Stimulated activated CD4-positive, alpha-beta T cell treated with anti-CD3 and anti-CD28 coated beads, Interleukin-4, amount 100 ng/mL, for 4 hours (primary cell): ENCODE measurements around the gene ZNF124.
"Not testable (repeated sequence)": the region's sequence is repeated elsewhere in the genome, so short reads cannot be mapped to it uniquely, and the experiment has no call there.

Experiments
- DNase-seq, 2 experiments: peaks; one replicate each; pipeline ENCODE4 v3.0.0-alpha.2; 2020

ZNF124 gene

DNA sequence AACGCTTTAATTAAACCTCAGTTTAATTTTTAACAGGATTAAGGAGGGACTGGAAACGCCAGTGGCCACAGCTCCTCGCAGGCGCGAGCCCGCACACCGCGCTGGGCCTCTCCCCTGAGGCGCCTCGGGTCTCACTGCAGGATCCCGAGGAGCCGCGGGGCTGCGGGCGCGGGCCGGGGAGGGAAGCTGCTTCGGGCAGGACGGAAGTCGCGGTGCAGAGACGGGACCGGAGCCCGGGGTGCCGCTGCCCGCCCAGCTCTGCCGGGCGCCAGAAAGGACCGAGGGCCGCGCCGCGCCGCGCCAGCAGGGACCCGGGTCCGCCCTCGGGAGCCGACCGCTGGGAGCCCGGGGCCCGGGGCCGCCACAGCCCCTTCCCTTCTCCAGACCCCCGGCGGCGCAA, 377 bp downstream of the ZNF124 start:
- DNase-seq: not testable (repeated sequence)

DNA sequence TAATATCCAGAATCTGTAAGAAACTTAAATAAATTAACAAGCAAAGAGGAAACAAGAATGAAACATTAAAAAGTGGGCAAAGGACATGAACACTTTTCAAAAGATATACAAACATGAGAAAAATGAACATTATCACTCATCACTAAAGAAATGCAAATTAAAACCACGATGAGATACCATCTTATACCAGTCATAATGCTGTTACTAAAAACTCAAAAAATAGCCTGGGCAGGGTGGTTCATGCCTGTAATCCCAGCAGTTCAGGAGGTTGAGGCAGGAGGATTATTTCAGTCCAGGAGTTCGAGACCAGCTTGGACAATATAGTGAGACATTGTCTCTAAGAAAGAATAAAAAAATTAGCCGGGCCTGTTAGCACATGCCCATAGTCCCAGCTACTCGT, 6.1 kb downstream of the ZNF124 start:
- no peak for DNase-seq

- no peak for DNase-seq
Observed at GRCh38 chr1:247164694-247165093, 7.1 kb downstream of the ZNF124 start.

GRCh38 chr1:247156787-247157232, 15.0 kb downstream of the ZNF124 start:
- DNase-seq: no peak

GRCh38 chr1:247147781-247148180, 24.0 kb downstream of the ZNF124 start:
- DNase-seq: no peak

- DNase-seq: not testable (repeated sequence)
Observed at GRCh38 chr1:247147120-247147519, 24.7 kb downstream of the ZNF124 start.

DNA sequence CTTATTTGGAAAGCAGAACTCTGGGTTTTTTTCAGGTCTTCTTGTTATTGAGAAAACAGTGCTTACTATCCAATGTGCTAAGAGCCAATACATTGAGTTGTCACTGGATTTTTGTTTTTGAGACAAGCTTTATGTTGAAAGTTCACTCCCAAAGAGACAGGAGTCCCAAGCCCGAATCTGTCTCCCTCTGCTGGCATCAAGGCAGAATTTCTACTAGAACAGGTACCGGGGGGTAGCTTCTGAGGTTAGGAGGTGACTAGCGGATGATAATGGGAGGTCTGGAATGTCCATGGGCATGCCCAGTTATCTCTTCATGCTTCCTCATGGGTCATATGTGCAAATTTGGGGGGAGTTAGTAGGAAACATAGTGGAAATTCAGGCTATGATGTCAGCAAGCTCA, 25.1 kb downstream of the ZNF124 start:
- no peak for DNase-seq

DNA sequence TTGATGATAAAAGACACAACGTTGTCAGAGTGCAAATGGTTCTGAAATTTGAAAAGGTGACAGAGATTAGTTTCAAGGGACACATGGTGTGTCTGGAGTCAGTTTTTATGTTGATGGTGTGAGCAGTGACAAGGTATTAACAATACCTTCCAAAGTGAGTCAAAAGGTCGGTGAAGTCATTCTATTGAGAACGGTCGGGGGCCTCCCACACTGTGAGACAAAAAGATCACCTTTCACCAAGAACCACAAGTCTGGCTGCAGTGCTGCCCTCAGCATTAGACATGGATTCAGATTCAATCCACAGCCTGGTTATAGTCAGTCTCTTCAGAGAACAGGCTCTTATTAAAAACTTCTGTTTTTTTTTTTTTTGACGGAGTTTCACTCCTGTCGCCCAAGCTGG, 26.5 kb downstream of the ZNF124 start:
- no peak for DNase-seq

GRCh38 chr1:247139557-247139956, 32.3 kb downstream of the ZNF124 start:
- DNase-seq: not testable (repeated sequence)

GRCh38 chr1:247131236-247131635, 40.6 kb downstream of the ZNF124 start:
- no peak for DNase-seq

- DNase-seq: not testable (repeated sequence)
Observed at GRCh38 chr1:247127519-247128282, 44.1 kb downstream of the ZNF124 start.

DNA sequence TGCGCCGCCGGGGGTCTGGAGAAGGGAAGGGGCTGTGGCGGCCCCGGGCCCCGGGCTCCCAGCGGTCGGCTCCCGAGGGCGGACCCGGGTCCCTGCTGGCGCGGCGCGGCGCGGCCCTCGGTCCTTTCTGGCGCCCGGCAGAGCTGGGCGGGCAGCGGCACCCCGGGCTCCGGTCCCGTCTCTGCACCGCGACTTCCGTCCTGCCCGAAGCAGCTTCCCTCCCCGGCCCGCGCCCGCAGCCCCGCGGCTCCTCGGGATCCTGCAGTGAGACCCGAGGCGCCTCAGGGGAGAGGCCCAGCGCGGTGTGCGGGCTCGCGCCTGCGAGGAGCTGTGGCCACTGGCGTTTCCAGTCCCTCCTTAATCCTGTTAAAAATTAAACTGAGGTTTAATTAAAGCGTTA, 45.2 kb downstream of the ZNF124 start:
- not testable (repeated sequence) for DNase-seq

GRCh38 chr1:247126166-247126565, 45.7 kb downstream of the ZNF124 start:
- not testable (repeated sequence) for DNase-seq

DNA sequence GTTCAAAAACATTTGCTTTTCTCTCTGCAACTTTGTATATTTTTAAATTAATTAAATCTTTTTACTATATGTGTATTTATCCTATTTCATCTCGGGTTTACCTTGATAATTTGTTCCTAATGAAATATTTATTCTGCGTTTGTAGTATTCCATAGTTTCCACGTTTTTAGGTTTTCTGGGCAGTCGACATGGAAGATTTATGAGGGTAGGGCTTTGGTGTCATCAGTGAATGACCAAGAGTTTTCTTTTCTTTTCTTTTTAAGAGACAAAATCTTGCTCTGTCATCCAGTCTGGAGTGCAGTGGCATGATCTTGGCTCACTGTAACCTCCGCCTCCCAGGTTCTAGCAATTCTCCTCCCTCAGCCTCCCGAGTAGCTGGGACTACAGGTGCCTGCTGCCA, 50.4 kb downstream of the ZNF124 start:
- no peak for DNase-seq

DNA sequence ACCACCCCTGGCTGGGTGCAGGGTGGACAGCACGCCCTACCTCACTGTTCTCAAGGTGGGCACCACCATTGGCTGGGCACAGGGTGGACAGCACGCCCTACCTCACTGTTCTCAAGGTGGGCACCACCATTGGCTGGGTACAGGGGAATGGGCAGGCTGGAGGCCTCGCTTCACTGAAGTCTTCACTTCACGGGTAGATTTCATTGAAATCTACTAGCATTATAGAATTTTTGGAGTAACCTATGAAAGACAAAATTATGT, 51.5 kb downstream of the ZNF124 start:
- DNase-seq: not testable (repeated sequence)

DNA sequence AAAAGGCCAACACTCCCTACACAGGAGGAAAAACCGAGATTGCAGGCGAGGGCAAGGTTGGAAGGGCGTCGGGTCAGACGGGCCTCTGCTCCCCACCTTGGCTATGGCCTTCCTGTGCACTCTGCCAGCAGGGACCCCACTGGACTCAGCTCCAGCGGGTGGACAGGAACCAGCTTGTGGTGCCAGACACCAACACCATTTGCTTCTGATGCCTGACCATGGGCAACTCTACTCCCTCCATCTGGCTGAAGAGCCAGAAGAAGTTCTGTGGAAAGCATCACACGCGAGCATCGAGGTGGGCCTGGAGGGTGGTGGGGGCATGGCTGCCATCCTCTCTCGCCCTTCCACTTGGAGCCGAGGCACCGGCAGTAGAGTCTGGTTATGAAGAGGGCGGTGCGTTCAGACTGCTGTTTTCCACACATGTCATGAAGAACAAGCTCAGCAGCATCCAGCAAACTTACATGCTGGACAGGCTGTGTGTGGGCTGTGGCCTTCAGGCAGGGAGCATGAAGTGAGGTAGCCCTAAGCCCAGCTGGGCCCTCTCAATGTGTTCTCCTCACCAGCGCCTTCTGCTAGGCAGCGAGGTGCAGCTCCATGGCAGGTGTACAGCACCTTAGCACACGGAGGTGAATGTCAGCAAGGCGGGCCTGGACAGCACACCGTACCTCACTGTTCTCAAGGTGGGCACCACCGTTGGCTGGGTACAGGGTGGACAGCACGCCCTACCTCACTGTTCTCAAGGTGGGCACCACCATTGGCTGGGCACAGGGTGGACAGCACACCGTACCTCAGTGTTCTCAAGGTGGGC, 52.0 kb downstream of the ZNF124 start:
- no peak for DNase-seq

DNA sequence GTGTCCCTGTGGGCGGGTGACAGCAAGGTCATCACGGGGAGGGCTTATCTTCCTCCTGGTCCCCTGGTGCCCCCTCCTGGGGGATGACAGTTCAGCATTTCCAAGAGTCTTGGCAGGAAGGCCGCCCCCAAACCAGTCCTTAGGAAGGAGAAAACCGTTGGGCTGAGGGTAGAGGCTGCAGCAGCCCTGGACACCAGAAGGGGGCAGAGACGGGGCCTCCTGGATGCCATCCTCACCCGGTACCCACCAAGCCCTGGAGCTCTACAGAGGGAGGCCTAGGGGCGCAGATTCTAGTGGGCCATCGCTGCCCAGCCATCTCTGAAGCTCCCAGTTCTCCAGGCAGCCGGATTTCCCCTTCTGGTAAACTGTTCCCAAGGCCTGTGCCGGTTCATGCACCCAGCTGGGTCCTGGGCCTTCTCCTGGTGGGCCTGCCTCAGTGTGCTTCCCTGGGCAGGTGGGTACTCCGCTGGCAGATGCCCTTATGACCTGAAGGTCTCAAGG, 52.8 kb downstream of the ZNF124 start:
- no peak for DNase-seq

DNA sequence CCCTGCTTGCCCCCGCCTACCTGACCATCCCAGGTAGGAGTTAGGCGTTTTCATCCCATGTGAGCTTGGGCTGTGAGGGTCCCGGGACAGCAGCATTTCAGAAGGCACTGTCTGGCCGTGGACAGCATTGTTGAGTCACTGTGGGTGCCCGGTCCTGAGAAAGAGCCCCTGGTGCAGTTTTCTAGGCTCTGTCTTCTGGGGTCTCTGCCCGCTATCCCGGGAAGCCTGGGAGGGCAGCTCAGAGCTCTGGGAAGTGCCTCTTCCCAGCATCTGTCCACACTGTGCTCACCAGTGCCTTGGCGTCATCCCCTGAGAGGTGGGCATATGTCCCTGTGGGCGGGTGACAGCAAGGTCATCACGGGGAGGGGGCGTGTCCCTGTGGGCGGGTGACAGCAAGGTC, 56.3 kb downstream of the ZNF124 start:
- DNase-seq: no peak

DNA sequence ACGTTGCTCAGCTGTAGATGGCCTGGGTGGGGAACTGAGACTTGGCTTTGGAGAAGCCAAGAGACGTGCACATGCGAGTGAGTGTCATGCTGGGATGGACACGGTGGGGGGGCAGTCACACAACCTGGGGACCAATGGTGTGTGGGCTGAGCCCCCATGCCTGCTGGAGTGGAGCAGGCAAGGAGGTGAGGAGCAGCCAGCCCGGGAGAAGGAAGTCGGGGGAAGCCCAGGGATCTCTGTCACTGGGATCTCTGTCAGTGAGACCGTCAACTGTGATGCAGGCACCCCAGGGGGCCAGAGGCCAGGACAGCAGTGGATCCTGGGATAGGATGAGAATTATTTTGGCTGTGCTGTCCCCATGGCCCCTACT, 56.7 kb downstream of the ZNF124 start:
- DNase-seq: no peak

DNA sequence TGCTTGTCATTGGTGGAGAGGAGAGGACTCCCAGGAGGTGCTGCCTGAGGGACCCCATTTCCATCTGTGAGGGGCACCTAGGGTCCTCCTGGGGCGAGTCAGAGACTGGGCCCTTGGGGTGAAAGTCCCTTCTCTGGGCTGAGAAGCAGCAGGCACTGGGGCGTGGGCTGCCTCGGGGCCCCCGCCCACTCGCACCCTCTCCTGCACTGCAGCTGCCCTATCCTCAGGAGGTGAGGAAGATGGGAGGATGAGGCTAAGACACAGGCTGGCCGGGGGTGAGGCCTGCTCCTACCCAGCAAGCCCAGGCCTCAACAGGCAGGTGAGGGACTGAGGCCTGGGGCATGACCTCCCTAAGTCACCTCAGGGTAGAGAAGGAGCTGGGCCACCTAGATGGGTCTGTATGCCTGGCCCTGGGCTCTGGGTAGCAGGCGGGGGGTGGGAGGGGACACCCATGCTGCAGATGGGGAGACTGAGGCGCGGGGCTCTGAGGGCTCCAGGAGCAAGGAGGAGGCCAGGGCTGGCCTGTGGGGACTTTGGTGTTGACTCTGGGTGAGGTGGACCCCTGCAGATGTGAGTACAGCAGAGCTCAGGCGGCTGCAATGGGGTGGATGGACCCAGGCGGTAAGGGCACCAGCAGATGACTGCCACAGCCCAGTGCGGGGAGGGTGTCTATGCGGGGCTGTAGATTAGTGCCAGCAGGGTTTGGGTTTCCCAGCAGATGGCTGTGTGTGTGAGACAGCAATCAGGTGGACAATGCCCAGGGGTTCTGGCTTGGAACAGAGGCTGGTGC, 57.3 kb downstream of the ZNF124 start:
- DNase-seq: no peak

DNA sequence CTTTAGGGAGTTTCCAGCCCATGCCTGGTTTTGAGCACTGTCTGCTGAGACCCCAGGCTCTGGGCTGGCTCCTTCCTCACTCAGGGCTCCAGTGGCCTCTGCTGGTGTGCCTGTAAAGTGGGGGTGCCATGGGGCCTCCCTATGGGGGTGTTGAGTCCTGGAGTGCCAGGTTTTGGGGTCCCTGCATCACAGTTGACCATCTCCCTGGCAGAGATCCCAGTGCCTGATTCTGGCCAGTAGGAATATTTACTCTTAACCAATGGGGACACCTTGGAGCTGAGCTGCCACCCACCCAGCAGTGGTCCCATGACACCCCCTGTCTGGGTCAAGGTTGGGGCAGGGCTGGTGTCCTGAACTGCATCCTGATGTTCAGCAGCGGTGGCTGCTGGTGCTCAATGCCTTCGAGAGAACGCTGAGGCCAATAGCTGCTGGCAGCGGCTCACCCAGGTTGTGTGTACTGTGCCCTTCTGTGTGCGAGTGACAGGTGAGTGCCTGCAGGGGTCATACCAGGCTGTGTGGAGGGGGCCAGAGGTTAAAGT, 58.0 kb downstream of the ZNF124 start:
- DNase-seq: no peak

DNA sequence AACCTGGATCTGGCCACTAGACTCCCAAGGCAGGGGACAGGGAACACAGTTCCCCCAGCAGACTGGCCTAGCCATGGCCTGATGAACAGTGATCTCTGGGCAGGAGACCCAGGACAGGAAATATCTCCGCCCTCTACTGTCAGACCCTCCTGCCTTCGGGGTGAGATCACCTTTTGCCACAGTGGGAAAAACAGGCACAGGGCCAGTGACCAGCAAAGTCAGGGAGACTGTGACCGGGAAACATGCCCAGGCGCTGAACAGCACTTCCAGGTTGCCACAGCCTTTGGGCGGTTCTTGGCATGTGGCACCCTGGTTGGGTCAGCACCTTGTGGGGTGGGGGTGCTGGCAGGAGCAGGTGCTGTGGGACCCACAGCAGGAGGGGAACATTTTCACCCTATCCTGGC, 58.7 kb downstream of the ZNF124 start:
- no peak for DNase-seq

DNA sequence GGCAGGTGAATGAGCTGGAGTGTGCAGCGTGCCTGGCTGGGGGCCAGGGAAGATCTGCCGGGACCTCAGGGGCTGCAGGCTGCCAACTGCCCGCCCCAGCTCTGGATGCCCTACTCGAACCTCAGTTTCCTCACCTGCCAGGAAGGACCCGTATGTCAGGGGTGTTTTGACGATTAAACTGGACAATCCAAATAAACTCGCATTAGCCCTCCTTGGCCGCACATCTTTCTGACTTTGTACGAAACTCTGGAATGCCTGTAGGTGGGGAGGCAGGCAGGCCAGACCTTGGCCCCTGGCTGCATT, 59.4 kb downstream of the ZNF124 start:
- DNase-seq: no peak
